HUDEP-2 (cell line): ENCODE results near the gene ANKRD24.
A peak's percentile ranks its signal among the peaks of the same experiment; 100 is the strongest.
"Not testable (repeated sequence)": the region's sequence is repeated elsewhere in the genome, so short reads cannot be mapped to it uniquely, and the experiment has no call there.

Experiments
- DNase-seq, 76 experiments: peaks; one replicate each; lab custom pipeline; 2025; ENCODE audit not compliant: unreplicated experiment in 76 of 76; lab: John Stamatoyannopoulos, UW

The ANKRD24 gene

DNA sequence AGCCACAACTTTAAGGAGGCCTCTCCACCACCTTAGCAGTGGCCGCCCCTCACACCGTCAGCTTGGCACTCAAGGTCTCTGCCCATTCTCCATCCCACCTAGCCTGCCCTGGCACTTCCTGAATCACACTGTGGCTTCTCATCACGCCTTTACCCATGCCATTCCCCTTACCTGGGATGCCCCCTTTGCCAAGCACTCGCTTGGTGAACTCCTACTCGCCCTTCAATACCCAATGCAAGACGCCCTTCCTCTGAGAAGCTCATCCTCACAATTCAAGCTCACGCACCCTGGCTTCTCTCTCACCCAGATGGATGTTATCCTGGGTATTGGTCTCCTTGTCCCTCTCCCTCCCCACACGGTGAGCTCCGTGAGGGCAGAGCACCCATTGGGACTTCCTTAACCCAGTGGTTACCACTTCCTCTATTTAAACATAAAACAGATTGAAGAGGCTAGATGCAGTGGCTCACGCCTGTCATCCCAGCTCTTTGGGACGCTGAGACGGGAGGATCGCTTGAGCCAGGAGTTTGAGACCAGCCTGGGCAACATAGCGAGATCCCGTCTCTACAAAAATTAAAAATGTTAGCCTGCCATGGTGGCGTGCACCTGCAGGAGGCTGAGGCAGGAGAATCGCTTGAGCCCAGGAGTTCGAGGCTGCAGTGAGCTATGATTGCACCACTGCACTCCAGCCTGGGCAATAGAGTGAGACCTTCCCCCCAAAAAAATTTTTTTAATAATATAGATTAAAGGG is 83.9 kb downstream of the ANKRD24 start:
- DNase-seq: no peak

DNA sequence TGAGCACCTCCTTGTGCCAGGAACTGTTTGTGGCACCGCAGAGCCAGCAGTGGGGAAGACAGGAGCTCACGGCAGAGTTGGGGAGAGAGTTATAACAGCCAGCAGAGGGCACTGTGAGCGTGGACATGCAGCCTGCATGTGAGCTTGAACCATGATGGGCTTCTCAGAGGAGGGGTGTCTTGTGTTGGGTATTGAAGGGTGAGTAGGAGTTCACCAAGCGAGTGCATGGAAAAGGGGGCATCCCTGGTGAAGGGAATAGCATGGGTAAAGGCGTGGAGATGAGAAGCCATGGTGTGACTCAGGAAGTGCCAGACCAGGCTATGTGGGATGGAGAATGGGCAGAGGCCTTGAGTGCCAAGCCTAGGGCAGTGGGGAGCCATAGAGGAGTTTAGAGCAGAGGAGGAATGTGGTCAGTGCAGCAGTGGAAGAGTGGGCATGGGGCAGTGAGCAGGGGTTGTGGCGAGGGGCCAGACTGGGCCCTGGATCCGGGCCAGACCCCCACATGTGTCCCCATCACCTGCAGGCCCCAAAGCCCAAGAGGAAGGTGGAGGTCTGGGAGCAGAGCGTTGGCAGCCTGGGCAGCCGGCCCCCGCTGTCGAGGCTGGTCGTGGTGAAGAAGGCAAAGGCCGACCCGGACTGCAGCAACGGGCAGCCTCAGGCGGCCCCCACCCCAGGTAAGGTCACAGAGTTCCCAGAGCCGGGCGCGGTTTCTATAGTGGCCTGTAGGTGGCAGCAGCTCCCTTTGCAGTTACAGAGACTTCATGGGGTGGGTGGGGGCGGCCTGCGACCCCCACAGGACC is 84.8 kb downstream of the ANKRD24 start:
- peak in 70 of 76 experiments; percentile 11 to 84 (median 64) for DNase-seq

DNA sequence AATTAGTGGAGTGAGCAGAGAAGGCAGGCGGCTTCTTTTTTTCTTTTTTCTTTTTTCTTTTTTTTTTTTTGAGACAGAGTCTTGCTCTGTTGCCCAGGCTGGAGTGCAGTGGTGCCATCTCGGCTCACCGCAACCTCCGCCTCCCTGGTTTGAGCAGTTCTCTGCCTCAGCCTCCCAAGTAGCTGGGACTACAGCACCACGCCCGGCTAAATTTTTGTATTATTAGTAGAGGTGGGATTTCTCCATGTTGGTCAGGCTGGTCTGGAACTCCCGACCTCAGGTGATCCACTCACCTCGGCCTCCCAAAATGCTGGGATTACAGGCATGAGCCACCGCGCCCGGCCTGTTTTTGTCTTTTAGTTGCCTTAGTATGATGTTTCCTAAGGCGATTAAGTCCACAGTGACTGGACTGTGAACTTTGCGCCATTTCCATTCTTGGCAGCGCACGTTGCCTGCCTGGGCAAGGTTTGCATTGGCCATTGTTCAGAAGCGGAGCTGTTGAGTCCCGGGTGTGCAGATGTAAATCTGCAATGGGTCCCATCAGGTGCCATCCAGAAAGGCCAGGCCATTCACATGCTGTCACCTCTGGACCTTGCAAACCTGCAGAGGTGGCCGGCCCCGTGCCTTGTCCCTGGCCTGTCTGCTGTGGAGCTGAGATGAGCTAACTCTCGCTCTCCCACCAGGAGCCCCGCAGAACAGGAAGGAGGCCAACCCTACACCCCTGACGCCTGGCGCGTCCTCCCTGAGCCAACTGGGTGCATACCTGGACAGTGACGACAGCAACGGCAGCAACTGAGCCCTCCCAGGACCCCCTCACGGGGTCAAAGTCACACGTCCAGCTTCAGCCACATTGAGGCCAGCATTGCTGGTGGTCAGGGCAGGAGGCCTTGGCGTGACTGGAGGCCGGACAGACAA is 85.7 kb downstream of the ANKRD24 start:
- no peak for DNase-seq

DNA sequence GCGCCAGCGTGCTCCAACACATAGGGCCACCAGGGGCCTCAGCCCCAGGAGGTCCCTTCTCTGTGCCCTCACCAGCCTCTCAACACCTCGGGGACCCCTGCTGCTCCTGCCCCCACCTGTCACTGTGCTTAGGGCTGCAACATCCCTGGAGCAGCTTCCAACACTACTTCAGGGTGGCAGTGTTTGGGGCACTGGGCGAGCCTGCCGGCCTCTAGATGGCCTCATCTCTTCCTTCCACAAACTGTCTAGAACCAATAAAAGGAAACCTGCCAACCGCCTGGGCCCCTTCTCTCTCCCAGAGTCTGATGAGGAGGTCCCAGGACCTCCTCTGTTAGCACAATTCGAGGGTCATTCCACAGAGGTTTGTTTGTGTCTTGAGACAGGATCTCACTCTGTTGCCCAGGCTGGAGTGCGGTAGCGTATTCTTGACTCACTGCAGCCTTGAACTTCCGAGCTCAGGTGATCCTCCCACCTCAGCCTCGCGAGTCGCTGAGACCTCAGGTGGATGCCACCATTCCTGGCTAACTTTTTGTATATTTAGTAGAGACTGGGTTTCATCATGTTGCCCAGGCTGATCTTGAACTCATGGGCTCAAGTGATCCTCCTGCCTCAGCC is 86.4 kb downstream of the ANKRD24 start:
- DNase-seq: no peak

DNA sequence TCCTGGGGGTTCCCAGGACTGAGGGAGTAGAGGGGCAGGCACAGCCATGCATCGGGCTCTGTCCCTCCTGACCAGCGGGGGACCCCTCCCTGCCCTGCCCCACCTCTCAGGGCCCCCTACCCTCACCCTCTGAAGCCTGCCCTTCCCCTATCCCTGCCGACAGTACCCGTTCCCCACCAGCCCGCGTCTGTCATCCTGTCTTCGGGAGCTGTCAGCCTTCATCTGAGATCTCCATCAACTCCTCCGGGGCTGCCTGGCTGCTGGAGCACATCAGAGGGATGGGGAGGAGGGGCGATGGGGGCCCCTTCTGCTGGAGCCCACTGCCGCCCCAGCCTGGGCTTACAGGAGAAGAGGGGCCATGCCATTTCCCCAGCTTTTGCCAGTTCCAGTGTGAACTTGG is 90.4 kb downstream of the ANKRD24 start:
- DNase-seq: no peak

DNA sequence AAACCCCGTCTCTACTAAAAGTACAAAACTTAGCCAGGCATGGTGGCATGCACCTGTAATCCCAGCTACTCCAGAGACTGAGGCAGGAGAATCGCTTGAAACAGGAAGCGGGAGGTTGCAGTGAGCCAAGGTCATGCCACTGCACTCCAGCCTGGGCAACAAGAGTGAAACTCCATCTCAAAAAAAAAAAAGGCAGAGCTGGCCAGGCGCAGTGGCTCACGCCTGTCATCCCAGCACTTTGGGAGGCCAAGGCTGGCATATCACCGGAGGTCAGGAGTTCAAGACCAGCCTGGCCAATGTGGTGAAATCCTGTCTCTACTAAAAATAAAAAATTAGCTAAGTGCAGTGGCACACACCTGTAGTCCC is 91.8 kb downstream of the ANKRD24 start:
- not testable (repeated sequence) for DNase-seq
